Neural progenitor cell (in vitro differentiated cells): Measurements from ENCODE around the gene SURF2.

ENCODE experiments used
- EZH2 ChIP-seq: fragments of 200-600 bp; sonication (generic); IDR thresholded peaks from 2 replicates; pipeline ENCODE4 v1.6.1; 2017; ENCODE audit warnings: antibody characterized with exemption, mild to moderate bottlenecking, moderate library complexity
- EZH2phosphoT487 ChIP-seq: fragments of 200-600 bp; sonication (generic); IDR thresholded peaks from 2 replicates; pipeline ENCODE4 v1.6.1; 2017; ENCODE audit warnings: antibody characterized with exemption
- TF ChIP-seq, protein P1 (sequence below): fragments of 200-600 bp; sonication (generic); IDR thresholded peaks from 2 replicates; pipeline ENCODE4 v1.5.1; 2017; ENCODE audit warnings: antibody characterized with exemption, mild to moderate bottlenecking

DNA sequence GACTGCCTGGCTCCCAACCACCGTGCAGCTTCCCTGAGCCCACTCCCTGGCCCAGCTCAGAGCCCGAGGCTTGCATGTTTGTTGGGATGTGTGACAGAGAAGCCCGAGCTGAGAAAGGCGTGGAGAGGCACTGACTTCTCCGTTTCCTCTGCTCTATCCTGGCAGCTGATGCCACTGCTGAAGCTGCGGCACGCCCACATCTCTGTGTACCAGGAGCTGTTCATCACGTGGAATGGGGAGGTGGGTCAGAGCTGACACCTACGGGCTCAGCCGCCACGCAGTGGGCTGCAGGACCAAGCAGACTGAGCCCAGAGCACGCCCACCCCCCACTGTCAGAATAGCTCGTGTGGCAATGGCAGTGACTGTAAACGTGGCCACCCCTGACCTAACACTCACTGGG, 29.1 kb downstream of the SURF2 start:
- TF ChIP-seq, protein P1, sequence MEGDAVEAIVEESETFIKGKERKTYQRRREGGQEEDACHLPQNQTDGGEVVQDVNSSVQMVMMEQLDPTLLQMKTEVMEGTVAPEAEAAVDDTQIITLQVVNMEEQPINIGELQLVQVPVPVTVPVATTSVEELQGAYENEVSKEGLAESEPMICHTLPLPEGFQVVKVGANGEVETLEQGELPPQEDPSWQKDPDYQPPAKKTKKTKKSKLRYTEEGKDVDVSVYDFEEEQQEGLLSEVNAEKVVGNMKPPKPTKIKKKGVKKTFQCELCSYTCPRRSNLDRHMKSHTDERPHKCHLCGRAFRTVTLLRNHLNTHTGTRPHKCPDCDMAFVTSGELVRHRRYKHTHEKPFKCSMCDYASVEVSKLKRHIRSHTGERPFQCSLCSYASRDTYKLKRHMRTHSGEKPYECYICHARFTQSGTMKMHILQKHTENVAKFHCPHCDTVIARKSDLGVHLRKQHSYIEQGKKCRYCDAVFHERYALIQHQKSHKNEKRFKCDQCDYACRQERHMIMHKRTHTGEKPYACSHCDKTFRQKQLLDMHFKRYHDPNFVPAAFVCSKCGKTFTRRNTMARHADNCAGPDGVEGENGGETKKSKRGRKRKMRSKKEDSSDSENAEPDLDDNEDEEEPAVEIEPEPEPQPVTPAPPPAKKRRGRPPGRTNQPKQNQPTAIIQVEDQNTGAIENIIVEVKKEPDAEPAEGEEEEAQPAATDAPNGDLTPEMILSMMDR, result no peak
- TF ChIP-seq EZH2phosphoT487 (no peak), EZH2 (no peak)
